ENCODE measurements around the gene MALRD1.

- TF ChIP-seq CTCF (conservative IDR thresholded peaks at IDR 0.05; ENCODE audit: low read depth, low read length) (no peak), EZH2 (IDR thresholded peaks at IDR 0.05; ENCODE audit: borderline replicate concordance, low read depth, low read length, poor library complexity, severe bottlenecking) (no peak)
Measured at GRCh38 chr10:19373988-19374387, 325.4 kb downstream of the MALRD1 start.

Data from A673 (cell line).